ENCODE measurements around the gene CD58. TPM values are rescaled to one million over a fixed set of nuclear protein-coding genes. Genes with fewer than 3 reads are reported as not detected.

Gene CD58
- total and polyA plus RNA-seq, 7 donors = 4.7 to 11.9 (median 7.8) TPM

GRCh38 chr1:116560704-116561490 is 9.9 kb downstream of the CD58 start:
- H3K27me3 ChIP-seq (ENCODE audit: insufficient read depth in 3 of 3, low read length in 2 of 3) = no peaks in the 10 kb centered on the region
- peaks cover under 1% of the 10 kb centered on the region for H3K4me1 ChIP-seq
- 73 to 90% (median 77%) methylated on average over 4 of the region's 4 CpGs for WGBS, 3 donors
- H3K27ac ChIP-seq = no peak overlapping the region
- no peaks in the 10 kb centered on the region for H3K36me3 ChIP-seq (ENCODE audit: insufficient read depth in 1 of 2, low read depth in 1 of 2)
- DNase-seq (no peak), ATAC-seq (no peak)
- no peak overlapping the region for H3K4me3 ChIP-seq
- H3K9me3 ChIP-seq = no peaks in the 10 kb centered on the region
- intact Hi-C loops (cut with DNase I) = no loop called here
- TF ChIP-seq, protein P1, sequence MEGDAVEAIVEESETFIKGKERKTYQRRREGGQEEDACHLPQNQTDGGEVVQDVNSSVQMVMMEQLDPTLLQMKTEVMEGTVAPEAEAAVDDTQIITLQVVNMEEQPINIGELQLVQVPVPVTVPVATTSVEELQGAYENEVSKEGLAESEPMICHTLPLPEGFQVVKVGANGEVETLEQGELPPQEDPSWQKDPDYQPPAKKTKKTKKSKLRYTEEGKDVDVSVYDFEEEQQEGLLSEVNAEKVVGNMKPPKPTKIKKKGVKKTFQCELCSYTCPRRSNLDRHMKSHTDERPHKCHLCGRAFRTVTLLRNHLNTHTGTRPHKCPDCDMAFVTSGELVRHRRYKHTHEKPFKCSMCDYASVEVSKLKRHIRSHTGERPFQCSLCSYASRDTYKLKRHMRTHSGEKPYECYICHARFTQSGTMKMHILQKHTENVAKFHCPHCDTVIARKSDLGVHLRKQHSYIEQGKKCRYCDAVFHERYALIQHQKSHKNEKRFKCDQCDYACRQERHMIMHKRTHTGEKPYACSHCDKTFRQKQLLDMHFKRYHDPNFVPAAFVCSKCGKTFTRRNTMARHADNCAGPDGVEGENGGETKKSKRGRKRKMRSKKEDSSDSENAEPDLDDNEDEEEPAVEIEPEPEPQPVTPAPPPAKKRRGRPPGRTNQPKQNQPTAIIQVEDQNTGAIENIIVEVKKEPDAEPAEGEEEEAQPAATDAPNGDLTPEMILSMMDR (IDR thresholded peaks at IDR 0.05) = no peak

GRCh38 chr1:116559304-116559761 is 11.5 kb downstream of the CD58 start:
- no peak overlapping the region for H3K27ac ChIP-seq
- WGBS, 3 donors = 78 to 87% (median 83%) methylated on average over 8 of the region's 8 CpGs
- H3K4me3 ChIP-seq = no peak overlapping the region
- no peak for ATAC-seq
- intact Hi-C loops (cut with DNase I) = no loop called here
- no peaks in the 10 kb centered on the region for H3K9me3 ChIP-seq
- TF ChIP-seq, protein P1 (IDR thresholded peaks at IDR 0.05) = no peak
- DNase-seq = no peak
- H3K27me3 ChIP-seq (ENCODE audit: insufficient read depth in 3 of 3, low read length in 2 of 3) = no peaks in the 10 kb centered on the region
- H3K4me1 ChIP-seq = peaks cover 6% of the 10 kb centered on the region
- no peaks in the 10 kb centered on the region for H3K36me3 ChIP-seq (ENCODE audit: insufficient read depth in 1 of 2, low read depth in 1 of 2)

- intact Hi-C loops (cut with DNase I) = no loop called here
- Histone ChIP-seq H3K27ac (no peak overlapping the region), H3K4me3 (no peak overlapping the region), H3K4me1 (peaks cover 6% of the 10 kb centered on the region), H3K27me3 (ENCODE audit: insufficient read depth in 3 of 3, low read length in 2 of 3) (no peaks in the 10 kb centered on the region), H3K36me3 (ENCODE audit: insufficient read depth in 1 of 2, low read depth in 1 of 2) (no peaks in the 10 kb centered on the region), H3K9me3 (no peaks in the 10 kb centered on the region)
- no peak for DNase-seq
- WGBS, 3 donors = 81 to 97% (median 84%) methylated on average over 1 of the region's 1 CpG
- no peak for ATAC-seq
- TF ChIP-seq, protein P1 (IDR thresholded peaks at IDR 0.05) = no peak
Observed at GRCh38 chr1:116558571-116558970, 12.3 kb downstream of the CD58 start.

GRCh38 chr1:116558140-116558549 is 12.7 kb downstream of the CD58 start:
- 82 to 89% (median 86%) methylated on average over 4 of the region's 4 CpGs for WGBS, 3 donors
- peaks cover 6% of the 10 kb centered on the region for H3K4me1 ChIP-seq

More at GRCh38 chr1:116558140-116558549, 12.7 kb downstream of the CD58 start:
- ATAC-seq = no peak
- no peaks in the 10 kb centered on the region for H3K36me3 ChIP-seq (ENCODE audit: insufficient read depth in 1 of 2, low read depth in 1 of 2)
- no peak overlapping the region for H3K27ac ChIP-seq
- no peaks in the 10 kb centered on the region for H3K27me3 ChIP-seq (ENCODE audit: insufficient read depth in 3 of 3, low read length in 2 of 3)
- TF ChIP-seq, protein P1 (IDR thresholded peaks at IDR 0.05) = no peak
- no peaks in the 10 kb centered on the region for H3K9me3 ChIP-seq
- DNase-seq = no peak
- no peak overlapping the region for H3K4me3 ChIP-seq
- intact Hi-C loops (cut with DNase I) = no loop called here

All from psoas muscle (tissue), 8 donors.